Trophoblast cell (in vitro differentiated cells and primary cell): ENCODE data around the gene TMEM63B.

Experiments
- DNase-seq, 2 donors: peaks; one replicate each; pipeline ENCODE4 v3.0.0-alpha.2; 2016
- H2AFZ ChIP-seq: 2 replicates; pipeline ENCODE4 v1.6.1; 2013; ENCODE audit warnings: low read length, moderate library complexity, mild to moderate bottlenecking; ENCODE audit not compliant: insufficient read depth, poor library complexity
- H2AK5ac ChIP-seq: 2 replicates; pipeline ENCODE4 v1.6.1; 2013; ENCODE audit warnings: mild to moderate bottlenecking, low read length
- H2BK120ac ChIP-seq: 2 replicates; pipeline ENCODE4 v1.6.1; 2013; ENCODE audit warnings: low read length, mild to moderate bottlenecking, moderate library complexity; ENCODE audit not compliant: insufficient read depth, poor library complexity
- H2BK12ac ChIP-seq: 2 replicates; pipeline ENCODE4 v1.6.1; 2013; ENCODE audit warnings: mild to moderate bottlenecking, low read length, moderate library complexity
- H2BK5ac ChIP-seq: 2 replicates; pipeline ENCODE4 v1.6.1; 2013; ENCODE audit warnings: low read length, low read depth, moderate library complexity, mild to moderate bottlenecking; ENCODE audit not compliant: poor library complexity
- H3K14ac ChIP-seq: 2 replicates; pipeline ENCODE4 v1.6.1; 2013; ENCODE audit warnings: mild to moderate bottlenecking, low read length
- H3K18ac ChIP-seq: 2 replicates; pipeline ENCODE4 v1.6.1; 2013; ENCODE audit warnings: mild to moderate bottlenecking, low read length
- H3K23ac ChIP-seq: 2 replicates; pipeline ENCODE4 v1.6.1; 2013; ENCODE audit warnings: low read length
- H3K27ac ChIP-seq: 2 replicates; pipeline ENCODE4 v1.5.1; 2013; ENCODE audit warnings: low read depth, mild to moderate bottlenecking, inconsistent platforms, low read length, moderate library complexity
- H3K27me3 ChIP-seq: 2 replicates; pipeline ENCODE4 v1.6.1; 2013; ENCODE audit warnings: inconsistent platforms, mild to moderate bottlenecking, low read length, moderate library complexity; ENCODE audit not compliant: insufficient read depth
- H3K36me3 ChIP-seq, 2 experiments: 1 replicate in 1 of 2; 2 replicates in 1 of 2; pipeline ENCODE4 v1.6.1; 2013; ENCODE audit warnings: low read length in 2 of 2, mild to moderate bottlenecking in 2 of 2, moderate library complexity in 1 of 2; ENCODE audit not compliant: insufficient read depth in 2 of 2, control insufficient read depth in 1 of 2
- H3K4ac ChIP-seq: 2 replicates; pipeline ENCODE4 v1.6.1; 2013; ENCODE audit warnings: low read depth, mild to moderate bottlenecking, low read length, moderate library complexity
- H3K4me1 ChIP-seq, 2 experiments: 1 replicate in 1 of 2; 2 replicates in 1 of 2; pipeline ENCODE4 v1.6.1; 2013; ENCODE audit warnings: low read length in 2 of 2, mild to moderate bottlenecking in 2 of 2, moderate library complexity in 1 of 2; ENCODE audit not compliant: insufficient read depth in 2 of 2, control insufficient read depth in 1 of 2
- H3K4me2 ChIP-seq: 2 replicates; pipeline ENCODE4 v1.6.1; 2013; ENCODE audit warnings: inconsistent platforms, mild to moderate bottlenecking, low read length, moderate library complexity
- H3K4me3 ChIP-seq: 2 replicates; pipeline ENCODE4 v1.5.1; 2013; ENCODE audit warnings: mild to moderate bottlenecking, low read depth, low read length, inconsistent platforms
- H3K79me1 ChIP-seq: one replicate; pipeline ENCODE4 v1.6.1; 2013; ENCODE audit warnings: low read length
- H3K79me2 ChIP-seq: 2 replicates; pipeline ENCODE4 v1.6.1; 2013; ENCODE audit warnings: low read length, mild to moderate bottlenecking; ENCODE audit not compliant: control insufficient read depth, insufficient read depth, poor library complexity
- H3K9ac ChIP-seq: 2 replicates; pipeline ENCODE4 v1.6.1; 2013; ENCODE audit warnings: mild to moderate bottlenecking, low read length
- H3K9me3 ChIP-seq: 2 replicates; pipeline ENCODE4 v1.6.1; 2013; ENCODE audit warnings: low read depth, mild to moderate bottlenecking, control low read depth, inconsistent platforms, low read length; ENCODE audit not compliant: insufficient read depth
- H4K12ac ChIP-seq: 2 replicates; pipeline ENCODE4 v1.6.1; 2013; ENCODE audit warnings: low read depth, mild to moderate bottlenecking, low read length, moderate library complexity
- H4K8ac ChIP-seq: 2 replicates; pipeline ENCODE4 v1.6.1; 2013; ENCODE audit warnings: low read depth, mild to moderate bottlenecking, low read length, moderate library complexity
- H4K91ac ChIP-seq: one replicate; pipeline ENCODE4 v1.6.1; 2013; ENCODE audit warnings: low read depth, mild to moderate bottlenecking, low read length, moderate library complexity
- WGBS: extraction: QIAGEN DNeasy Blood & Tissue Kit; methylation state at CpG from one replicate; pipeline ENCODE4 v1.1.7; 2013; ENCODE audit warnings: missing lambda C conversion rate; ENCODE audit not compliant: insufficient read length, insufficient coverage; ENCODE audit errors: extremely low coverage; 5-methylcytosine and 5-hydroxymethylcytosine counted together

The TMEM63B gene

DNA sequence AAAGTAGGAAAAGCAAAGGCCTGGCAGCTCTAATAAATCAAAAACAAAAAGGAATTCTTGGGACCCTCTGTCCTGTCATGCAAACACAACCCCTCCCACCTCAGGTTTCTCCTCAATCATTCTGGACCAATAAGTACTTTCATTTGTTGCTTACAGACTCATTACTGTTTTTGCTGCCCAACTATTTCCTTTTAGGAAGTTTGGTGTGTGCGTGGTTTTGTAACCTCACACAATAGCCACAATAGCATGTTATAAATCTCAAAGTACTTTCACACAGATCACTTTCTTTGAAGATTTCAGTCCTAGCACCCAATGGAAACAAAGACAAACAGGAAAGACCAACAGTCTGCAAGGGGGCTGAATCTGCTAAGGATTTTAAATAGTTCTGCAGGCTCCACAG, 4.6 kb upstream of the TMEM63B start:
- no peak overlapping the region for H3K14ac ChIP-seq
- H3K9ac ChIP-seq: no peak overlapping the region
- H3K79me2 ChIP-seq: peaks cover 21% of the 10 kb centered on the region
- no peaks in the 10 kb centered on the region for H3K9me3 ChIP-seq
- peaks cover 10% of the 10 kb centered on the region for H3K79me1 ChIP-seq
- no CpG with 5 or more reads among the region's 1 CpG for WGBS
- H3K4me3 ChIP-seq: no peak overlapping the region
- H3K4me2 ChIP-seq: no peak overlapping the region
- no peak overlapping the region for H4K91ac ChIP-seq
- H4K8ac ChIP-seq: no peak overlapping the region
- H3K27me3 ChIP-seq: no peaks in the 10 kb centered on the region
- peak overlapping the region; percentile 72 for H3K4ac ChIP-seq
- no peak overlapping the region for H2AK5ac ChIP-seq
- H2BK12ac ChIP-seq: no peak overlapping the region
- no peak overlapping the region for H3K18ac ChIP-seq
- H3K4me1 ChIP-seq: peaks cover 0 to 6% of the 10 kb centered on the region in 2 experiments
- no peaks in the 10 kb centered on the region for H3K36me3 ChIP-seq
- H3K27ac ChIP-seq: no peak overlapping the region
- H2BK5ac ChIP-seq: no peak overlapping the region
- no peak for DNase-seq
- no peak overlapping the region for H3K23ac ChIP-seq
- H2BK120ac ChIP-seq: no peak overlapping the region
- no peak overlapping the region for H4K12ac ChIP-seq
- no peak overlapping the region for H2AFZ ChIP-seq

DNA sequence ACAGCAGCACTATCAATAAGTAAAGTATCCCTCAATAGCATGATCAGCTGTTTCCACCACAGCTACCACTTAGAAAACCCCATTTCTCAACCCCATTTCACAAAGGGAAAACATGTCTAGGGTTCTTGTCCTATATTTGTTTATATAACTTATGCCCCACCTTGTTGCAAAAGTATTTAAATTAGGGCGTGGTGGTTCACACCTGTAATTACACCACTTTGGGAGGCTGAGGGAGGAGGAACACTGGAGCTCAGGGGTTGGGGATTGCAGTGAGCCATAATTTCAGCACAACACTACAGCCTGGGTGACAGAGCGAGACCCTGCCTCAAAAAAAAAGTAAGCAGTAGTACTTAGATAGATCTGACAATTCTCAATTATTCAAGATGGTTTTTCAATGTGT, 3.8 kb upstream of the TMEM63B start:
- Histone ChIP-seq H2BK12ac (no peak overlapping the region), H3K36me3 (no peaks in the 10 kb centered on the region), H4K91ac (no peak overlapping the region), H2AFZ (no peak overlapping the region), H3K79me1 (peaks cover 12% of the 10 kb centered on the region), H3K18ac (no peak overlapping the region), H3K4me3 (no peak overlapping the region), H3K4me2 (no peak overlapping the region), H4K12ac (no peak overlapping the region), H3K79me2 (peaks cover 27% of the 10 kb centered on the region), H2BK5ac (no peak overlapping the region), H3K14ac (no peak overlapping the region), H2AK5ac (no peak overlapping the region), H4K8ac (no peak overlapping the region), H3K9me3 (no peaks in the 10 kb centered on the region), H3K27me3 (no peaks in the 10 kb centered on the region), H3K9ac (no peak overlapping the region), H3K4ac (no peak overlapping the region), H3K27ac (no peak overlapping the region), H3K23ac (no peak overlapping the region), H2BK120ac (no peak overlapping the region), H3K4me1 (peaks cover 4 to 10% of the 10 kb centered on the region in 2 experiments)
- no peak for DNase-seq
- no CpG with 5 or more reads among the region's 2 CpGs for WGBS

DNA sequence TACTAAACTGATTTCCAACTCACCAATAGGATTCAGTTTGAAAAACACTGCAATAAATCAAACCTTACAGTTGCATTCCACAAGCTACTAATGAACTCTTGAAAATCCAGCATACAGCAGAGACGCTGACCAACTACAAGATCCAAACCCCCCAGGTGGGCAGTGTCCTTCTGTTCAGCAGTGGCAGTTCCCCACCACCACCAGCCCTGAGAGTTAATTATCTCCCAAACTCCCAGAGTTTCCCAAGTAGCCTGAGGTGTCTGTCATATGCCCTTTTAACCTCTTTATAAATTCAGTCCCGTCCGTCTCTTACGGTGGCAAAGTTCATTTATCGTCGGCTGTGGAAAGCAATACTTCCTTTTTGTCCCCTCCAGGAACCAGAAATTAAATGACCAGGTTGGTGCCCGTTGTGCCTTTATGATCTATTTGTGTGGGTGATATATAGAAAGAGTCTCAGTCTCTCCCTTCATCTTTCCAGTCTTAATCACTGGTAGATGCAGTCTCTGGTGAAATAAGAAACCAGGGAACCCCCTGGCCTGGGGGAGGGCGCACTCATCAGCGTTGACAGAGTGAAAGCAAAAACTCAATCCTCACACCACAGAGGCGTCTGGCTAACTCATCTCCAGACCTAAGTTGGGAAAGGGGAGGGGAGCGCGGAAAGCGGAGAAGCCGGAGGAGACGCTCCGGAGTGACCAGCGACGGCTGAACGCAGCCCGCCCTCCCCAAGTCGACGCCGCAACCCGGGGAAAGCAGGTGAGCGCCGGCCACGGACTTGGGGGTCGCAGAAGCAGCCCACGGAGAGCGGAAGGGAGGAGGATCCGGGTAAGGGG, 819 bp upstream of the TMEM63B start:
- Histone ChIP-seq H2BK120ac (peak overlapping the region; percentile 78), H3K36me3 (no peaks in the 10 kb centered on the region), H3K23ac (no peak overlapping the region), H3K9me3 (no peaks in the 10 kb centered on the region), H2BK5ac (peak overlapping the region; percentile 94), H3K79me1 (peaks cover 12% of the 10 kb centered on the region), H3K27ac (peak overlapping the region; percentile 89), H3K9ac (peak overlapping the region; percentile 69), H4K91ac (peak overlapping the region; percentile 89), H3K4me3 (peak overlapping the region; percentile 85), H2AK5ac (peak overlapping the region; percentile 13), H3K4me1 (peaks cover 7 to 12% of the 10 kb centered on the region in 2 experiments), H4K8ac (peak overlapping the region; percentile 83), H2AFZ (peak overlapping the region; percentile 59), H3K14ac (peak overlapping the region; percentile 91), H3K79me2 (peaks cover 22% of the 10 kb centered on the region), H4K12ac (no peak overlapping the region), H3K18ac (peak overlapping the region; percentile 93), H3K4ac (peak overlapping the region; percentile 61), H3K4me2 (peak overlapping the region; percentile 65), H2BK12ac (no peak overlapping the region), H3K27me3 (no peaks in the 10 kb centered on the region)
- DNase-seq: peak; percentile 63 to 65
- WGBS: no CpG with 5 or more reads among the region's 31 CpGs

DNA sequence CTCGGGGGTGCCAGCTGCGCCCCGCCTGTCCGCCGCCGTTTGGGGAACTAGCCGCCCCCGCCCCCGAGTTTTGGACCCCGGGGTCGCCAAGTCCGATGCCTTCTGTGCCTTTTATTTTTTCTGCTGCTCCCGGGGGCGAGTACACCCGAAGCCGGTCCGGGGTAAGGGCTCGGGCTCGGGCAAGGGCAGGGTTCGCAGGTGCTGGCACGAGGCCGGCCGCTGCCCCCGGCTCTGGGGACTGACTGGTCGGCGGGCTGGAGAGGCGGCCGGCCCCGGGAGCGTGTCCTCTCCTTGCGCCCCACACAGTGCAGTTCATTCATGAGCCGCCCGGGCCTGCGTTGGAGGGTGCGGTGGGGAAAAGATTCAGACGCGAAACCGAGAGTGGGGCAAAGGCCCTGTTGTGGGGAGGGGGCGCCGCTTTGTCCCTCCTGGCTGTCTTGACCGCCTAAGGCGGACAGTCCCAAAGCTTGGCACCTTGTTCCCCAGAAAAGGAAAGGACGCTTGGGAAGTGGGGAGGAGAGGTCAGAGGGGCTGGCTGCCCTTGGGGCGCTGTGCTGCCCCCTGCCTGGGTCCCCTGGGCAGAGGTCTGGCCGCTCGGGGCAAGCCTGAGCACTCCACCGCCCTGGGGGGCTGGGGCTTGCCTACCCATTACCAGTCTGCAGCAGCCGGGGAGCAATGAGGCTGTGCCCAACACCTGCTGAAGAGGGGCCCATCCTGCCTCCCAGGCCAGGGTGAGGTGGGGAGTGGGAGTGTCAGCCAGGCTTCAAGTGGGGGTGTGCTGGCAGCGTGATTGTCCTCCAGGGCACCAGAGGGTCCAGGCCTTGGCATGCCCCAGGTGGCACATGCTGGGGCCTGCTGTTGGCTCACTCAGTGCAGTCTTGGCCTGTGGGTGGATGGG, 915 bp downstream of the TMEM63B start:
- DNase-seq: peak in 1 of 2 donors; percentile 38
- peaks cover 21% of the 10 kb centered on the region for H3K79me2 ChIP-seq
- H4K12ac ChIP-seq: peak overlapping the region; percentile 59
- H3K18ac ChIP-seq: peak overlapping the region; percentile 94
- peak overlapping the region; percentile 83 for H3K4me3 ChIP-seq
- peak overlapping the region; percentile 81 for H4K91ac ChIP-seq
- H4K8ac ChIP-seq: peak overlapping the region; percentile 91
- H3K4me2 ChIP-seq: peak overlapping the region; percentile 97
- no peaks in the 10 kb centered on the region for H3K36me3 ChIP-seq
- H2BK120ac ChIP-seq: peak overlapping the region; percentile 52
- peak overlapping the region; percentile 55 for H2AK5ac ChIP-seq
- no peaks in the 10 kb centered on the region for H3K27me3 ChIP-seq
- no peak overlapping the region for H3K27ac ChIP-seq
- no CpG with 5 or more reads among the region's 49 CpGs for WGBS
- H3K4ac ChIP-seq: peak overlapping the region; percentile 93
- H3K14ac ChIP-seq: peak overlapping the region; percentile 88
- H2BK5ac ChIP-seq: no peak overlapping the region
- peaks cover 7 to 13% of the 10 kb centered on the region in 2 experiments for H3K4me1 ChIP-seq
- no peak overlapping the region for H3K23ac ChIP-seq
- H3K9me3 ChIP-seq: no peaks in the 10 kb centered on the region
- peak overlapping the region; percentile 98 for H2AFZ ChIP-seq
- peak overlapping the region; percentile 45 for H3K9ac ChIP-seq
- peak overlapping the region; percentile 20 for H2BK12ac ChIP-seq
- peaks cover 12% of the 10 kb centered on the region for H3K79me1 ChIP-seq
